IPS-18c (cell line): ENCODE data around the gene CPTP.

Source experiments
- H3K4me3 ChIP-seq: 2 replicates; pipeline ENCODE4 v1.7.0; 2013; ENCODE audit warnings: low read depth, mild to moderate bottlenecking, low read length, moderate library complexity; ENCODE audit not compliant: insufficient read depth
- H3K9me3 ChIP-seq: one replicate; pipeline ENCODE4 v1.6.1; 2013; ENCODE audit warnings: mild to moderate bottlenecking, low read length, moderate library complexity; ENCODE audit not compliant: control insufficient read depth, insufficient read depth

Gene CPTP

DNA sequence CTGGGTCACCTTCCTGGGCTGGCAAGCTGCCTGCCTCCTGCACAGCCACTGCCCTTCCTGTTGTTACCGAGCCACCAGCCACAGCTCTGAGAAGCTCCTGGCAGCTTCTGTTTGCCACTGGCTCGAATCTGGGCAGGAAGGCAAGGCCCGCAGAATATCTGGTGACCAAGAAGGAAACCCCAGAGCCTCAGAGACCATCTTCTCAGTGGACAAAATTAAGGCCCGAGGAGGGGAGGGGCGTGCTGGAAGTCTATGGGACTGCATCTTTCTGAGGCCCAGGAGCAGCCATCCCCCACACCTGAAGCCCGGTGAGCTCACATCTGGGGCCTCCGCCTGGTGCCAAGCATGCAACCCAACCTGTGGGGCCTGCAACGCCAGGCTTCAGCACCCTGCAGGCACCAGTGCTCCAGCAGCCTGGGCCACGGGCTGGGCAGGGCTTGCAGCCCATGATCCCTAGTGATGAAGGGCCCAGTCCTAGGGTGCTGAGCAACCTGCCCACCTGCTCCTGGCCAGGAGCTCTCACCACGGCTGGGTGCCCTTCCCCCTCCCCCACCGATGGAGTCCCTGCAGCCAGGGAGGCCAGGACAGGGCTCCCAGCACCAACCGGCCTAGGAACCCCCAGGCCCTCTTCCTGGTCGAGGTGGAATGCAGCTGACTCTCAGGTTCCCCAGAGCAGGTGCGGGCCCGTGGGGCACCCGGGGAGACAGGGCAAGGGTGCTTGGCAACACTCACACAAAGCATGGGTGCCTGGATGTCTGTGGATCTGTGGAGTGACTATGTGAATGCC, 879 bp downstream of the CPTP start:
- Histone ChIP-seq H3K9me3 (no peaks in the 10 kb centered on the region), H3K4me3 (peak overlapping the region; percentile 76)

DNA sequence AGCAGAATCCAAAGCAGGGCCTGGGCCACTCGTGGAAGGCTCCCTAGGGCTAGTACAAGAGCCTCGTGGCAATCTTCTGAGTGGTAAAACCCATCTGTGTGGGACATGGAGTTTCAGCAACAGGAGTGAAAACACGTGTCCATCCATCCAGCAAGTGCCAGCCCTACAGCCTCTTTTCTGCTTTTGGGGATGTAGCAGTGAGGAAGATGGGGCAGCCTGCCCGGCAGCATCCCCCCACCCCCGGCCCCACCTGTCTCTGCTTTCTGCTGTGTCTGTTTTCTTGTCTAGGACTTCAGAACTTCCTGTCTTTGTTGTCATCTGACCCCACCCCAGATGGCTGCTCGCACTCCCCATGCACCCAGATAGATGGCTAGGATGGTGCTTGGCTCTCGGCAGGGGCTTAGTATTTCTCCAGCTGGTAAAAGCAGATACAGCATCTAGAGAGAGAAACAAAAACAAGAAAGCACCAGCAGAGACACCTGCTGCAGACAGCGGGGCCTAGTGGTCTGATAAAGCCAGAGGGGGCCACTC, 1.5 kb downstream of the CPTP start:
- H3K4me3 ChIP-seq: no peak overlapping the region

DNA sequence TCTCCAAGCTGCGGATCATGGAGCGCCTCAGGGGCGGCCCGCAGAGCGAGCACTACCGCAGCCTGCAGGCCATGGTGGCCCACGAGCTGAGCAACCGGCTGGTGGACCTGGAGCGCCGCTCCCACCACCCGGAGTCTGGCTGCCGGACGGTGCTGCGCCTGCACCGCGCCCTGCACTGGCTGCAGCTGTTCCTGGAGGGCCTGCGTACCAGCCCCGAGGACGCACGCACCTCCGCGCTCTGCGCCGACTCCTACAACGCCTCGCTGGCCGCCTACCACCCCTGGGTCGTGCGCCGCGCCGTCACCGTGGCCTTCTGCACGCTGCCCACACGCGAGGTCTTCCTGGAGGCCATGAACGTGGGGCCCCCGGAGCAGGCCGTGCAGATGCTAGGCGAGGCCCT, 2.7 kb downstream of the CPTP start:
- Histone ChIP-seq H3K4me3 (no peak overlapping the region), H3K9me3 (no peaks in the 10 kb centered on the region)

More for the DNA sequence above, 1.5 kb downstream of the CPTP start:
- H3K9me3 ChIP-seq: no peaks in the 10 kb centered on the region

DNA sequence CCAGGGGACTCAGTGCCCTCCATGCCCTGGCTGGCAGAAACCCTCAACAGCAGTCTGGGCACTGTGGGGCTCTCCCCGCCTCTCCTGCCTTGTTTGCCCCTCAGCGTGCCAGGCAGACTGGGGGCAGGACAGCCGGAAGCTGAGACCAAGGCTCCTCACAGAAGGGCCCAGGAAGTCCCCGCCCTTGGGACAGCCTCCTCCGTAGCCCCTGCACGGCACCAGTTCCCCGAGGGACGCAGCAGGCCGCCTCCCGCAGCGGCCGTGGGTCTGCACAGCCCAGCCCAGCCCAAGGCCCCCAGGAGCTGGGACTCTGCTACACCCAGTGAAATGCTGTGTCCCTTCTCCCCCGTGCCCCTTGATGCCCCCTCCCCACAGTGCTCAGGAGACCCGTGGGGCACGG, 3.7 kb downstream of the CPTP start:
- H3K4me3 ChIP-seq: no peak overlapping the region
- no peaks in the 10 kb centered on the region for H3K9me3 ChIP-seq

DNA sequence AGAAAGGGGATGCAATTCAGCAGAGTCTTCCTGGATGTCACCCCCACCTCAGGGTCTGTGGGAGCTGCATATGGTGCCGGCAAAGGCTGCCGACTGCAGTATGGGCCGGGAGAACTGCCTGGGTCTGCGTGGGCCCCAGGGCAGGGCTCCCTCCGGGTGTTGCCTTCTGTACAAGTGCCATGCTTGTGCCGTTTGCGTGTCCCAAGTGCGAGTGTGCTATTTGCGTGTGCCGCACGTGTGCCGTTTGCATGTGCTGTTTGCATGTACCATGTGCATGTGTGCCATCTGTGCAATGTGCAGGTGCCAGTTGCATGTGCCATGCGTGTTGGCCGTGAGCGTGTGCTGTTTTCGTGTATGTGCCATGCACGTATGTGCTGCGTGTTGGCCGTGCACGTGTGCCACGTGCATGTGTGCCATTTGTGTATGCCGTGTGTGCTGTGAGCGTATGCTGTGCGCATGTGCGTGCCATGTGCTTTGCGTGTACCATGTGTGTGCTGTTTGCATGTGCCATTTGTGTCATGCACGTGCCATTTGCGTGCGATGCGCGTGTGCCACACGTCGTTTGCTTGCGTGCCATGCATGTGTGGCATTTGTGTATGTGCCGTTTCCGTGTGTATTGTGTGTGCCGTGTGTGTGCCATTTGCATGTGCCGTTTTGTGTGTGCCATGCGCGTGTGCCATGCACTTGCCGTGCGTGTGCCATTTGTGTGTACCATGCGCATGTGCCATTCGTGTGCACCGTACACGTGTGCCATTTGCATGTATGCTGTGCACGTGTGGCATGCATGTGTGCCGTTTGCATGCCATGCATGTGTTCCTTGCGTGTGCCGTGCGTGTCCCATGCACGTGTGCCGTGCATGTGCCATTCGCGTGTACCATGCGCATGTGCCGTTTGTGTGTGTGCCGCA, 5.0 kb downstream of the CPTP start:
- Histone ChIP-seq H3K9me3 (no peaks in the 10 kb centered on the region), H3K4me3 (no peak overlapping the region)

DNA sequence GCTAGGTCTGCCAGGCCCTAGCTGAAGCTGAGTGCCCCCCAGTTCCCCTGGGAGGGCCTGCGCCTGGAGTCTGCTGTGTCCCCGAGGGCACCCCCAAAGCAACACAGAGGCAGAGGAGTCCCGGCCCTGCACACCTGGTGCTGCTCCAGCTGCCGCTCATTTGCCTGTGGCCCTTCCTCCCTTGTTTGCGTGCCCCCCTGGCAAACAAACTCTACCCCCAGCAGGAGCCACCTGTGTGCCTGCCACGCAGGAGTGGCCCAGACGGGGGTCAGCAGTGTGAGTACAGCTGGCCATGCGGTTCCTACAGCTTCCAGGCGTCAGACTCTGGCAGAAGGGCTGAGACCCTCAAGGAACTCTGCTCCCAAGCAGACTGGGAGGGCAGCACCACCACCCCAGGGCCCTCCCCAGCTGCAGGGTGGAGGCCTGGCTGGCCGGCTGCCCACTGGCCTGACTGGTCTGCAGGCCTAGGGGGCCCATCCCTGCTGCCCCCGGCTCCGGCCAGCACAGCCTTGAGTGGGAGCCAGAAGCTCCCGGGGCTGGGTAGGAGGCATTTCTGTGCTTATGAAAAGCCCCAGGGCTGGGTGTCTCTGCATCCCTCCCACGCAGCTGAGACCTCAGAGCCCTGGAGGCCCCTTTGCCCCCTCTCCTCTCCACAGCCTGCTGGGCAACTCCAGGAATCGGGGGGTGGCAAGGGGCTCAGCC, 5.9 kb downstream of the CPTP start:
- H3K4me3 ChIP-seq: no peak overlapping the region
- no peaks in the 10 kb centered on the region for H3K9me3 ChIP-seq

DNA sequence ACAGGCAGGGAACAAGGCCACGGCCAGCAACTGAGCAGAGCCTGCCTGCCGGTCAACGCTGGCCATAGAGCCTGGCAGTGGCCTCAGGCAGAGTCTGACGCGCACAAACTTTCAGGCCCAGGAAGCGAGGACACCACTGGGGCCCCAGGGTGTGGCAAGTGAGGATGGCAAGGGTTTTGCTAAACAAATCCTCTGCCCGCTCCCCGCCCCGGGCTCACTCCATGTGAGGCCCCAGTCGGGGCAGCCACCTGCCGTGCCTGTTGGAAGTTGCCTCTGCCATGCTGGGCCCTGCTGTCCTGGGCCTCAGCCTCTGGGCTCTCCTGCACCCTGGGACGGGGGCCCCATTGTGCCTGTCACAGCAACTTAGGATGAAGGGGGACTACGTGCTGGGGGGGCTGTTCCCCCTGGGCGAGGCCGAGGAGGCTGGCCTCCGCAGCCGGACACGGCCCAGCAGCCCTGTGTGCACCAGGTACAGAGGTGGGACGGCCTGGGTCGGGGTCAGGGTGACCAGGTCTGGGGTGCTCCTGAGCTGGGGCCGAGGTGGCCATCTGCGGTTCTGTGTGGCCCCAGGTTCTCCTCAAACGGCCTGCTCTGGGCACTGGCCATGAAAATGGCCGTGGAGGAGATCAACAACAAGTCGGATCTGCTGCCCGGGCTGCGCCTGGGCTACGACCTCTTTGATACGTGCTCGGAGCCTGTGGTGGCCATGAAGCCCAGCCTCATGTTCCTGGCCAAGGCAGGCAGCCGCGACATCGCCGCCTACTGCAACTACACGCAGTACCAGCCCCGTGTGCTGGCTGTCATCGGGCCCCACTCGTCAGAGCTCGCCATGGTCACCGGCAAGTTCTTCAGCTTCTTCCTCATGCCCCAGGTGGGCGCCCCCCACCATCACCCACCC, 6.7 kb downstream of the CPTP start, which contains the start of gene TAS1R3:
TAS1R3 (plus strand) TSS at position 213 of the 898 bp plus-strand sequence; CDS start at position 279, 66 bp downstream.
- H3K4me3 ChIP-seq: no peak within 1 kb of the TSS
- no peaks in the 10 kb centered on the region for H3K9me3 ChIP-seq

DNA sequence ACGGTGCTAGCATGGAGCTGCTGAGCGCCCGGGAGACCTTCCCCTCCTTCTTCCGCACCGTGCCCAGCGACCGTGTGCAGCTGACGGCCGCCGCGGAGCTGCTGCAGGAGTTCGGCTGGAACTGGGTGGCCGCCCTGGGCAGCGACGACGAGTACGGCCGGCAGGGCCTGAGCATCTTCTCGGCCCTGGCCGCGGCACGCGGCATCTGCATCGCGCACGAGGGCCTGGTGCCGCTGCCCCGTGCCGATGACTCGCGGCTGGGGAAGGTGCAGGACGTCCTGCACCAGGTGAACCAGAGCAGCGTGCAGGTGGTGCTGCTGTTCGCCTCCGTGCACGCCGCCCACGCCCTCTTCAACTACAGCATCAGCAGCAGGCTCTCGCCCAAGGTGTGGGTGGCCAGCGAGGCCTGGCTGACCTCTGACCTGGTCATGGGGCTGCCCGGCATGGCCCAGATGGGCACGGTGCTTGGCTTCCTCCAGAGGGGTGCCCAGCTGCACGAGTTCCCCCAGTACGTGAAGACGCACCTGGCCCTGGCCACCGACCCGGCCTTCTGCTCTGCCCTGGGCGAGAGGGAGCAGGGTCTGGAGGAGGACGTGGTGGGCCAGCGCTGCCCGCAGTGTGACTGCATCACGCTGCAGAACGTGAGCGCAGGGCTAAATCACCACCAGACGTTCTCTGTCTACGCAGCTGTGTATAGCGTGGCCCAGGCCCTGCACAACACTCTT, 7.6 kb downstream of the CPTP start:
- H3K4me3 ChIP-seq: no peak overlapping the region
- no peaks in the 10 kb centered on the region for H3K9me3 ChIP-seq

DNA sequence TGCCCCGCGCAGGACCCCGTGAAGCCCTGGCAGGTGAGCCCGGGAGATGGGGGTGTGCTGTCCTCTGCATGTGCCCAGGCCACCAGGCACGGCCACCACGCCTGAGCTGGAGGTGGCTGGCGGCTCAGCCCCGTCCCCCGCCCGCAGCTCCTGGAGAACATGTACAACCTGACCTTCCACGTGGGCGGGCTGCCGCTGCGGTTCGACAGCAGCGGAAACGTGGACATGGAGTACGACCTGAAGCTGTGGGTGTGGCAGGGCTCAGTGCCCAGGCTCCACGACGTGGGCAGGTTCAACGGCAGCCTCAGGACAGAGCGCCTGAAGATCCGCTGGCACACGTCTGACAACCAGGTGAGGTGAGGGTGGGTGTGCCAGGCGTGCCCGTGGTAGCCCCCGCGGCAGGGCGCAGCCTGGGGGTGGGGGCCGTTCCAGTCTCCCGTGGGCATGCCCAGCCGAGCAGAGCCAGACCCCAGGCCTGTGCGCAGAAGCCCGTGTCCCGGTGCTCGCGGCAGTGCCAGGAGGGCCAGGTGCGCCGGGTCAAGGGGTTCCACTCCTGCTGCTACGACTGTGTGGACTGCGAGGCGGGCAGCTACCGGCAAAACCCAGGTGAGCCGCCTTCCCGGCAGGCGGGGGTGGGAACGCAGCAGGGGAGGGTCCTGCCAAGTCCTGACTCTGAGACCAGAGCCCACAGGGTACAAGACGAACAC, 8.3 kb downstream of the CPTP start:
- no peak overlapping the region for H3K4me3 ChIP-seq
- H3K9me3 ChIP-seq: no peaks in the 10 kb centered on the region

DNA sequence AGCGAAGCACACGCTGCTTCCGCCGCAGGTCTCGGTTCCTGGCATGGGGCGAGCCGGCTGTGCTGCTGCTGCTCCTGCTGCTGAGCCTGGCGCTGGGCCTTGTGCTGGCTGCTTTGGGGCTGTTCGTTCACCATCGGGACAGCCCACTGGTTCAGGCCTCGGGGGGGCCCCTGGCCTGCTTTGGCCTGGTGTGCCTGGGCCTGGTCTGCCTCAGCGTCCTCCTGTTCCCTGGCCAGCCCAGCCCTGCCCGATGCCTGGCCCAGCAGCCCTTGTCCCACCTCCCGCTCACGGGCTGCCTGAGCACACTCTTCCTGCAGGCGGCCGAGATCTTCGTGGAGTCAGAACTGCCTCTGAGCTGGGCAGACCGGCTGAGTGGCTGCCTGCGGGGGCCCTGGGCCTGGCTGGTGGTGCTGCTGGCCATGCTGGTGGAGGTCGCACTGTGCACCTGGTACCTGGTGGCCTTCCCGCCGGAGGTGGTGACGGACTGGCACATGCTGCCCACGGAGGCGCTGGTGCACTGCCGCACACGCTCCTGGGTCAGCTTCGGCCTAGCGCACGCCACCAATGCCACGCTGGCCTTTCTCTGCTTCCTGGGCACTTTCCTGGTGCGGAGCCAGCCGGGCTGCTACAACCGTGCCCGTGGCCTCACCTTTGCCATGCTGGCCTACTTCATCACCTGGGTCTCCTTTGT, 9.1 kb downstream of the CPTP start:
- no peaks in the 10 kb centered on the region for H3K9me3 ChIP-seq
- no peak overlapping the region for H3K4me3 ChIP-seq

DNA sequence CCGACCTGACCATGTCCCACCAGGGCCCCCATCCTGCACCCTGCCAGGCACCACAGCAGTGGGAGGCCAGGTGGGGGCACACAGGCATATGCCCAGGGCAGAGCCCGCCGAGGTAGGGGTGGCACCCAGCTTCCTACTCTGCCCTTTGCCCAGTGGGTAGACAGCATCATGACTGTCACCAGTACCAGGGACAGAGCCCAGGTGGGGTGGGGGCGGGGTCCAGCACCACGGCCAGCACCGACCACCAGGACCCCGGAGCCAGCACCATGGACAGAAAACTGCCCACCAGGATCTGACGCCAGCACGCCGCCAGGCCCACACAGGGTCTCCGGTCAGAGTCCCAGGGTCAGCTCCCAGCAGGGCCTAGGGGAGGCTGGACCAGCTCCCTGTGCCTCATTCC, 10.2 kb downstream of the CPTP start:
- H3K4me3 ChIP-seq: no peak overlapping the region

DNA sequence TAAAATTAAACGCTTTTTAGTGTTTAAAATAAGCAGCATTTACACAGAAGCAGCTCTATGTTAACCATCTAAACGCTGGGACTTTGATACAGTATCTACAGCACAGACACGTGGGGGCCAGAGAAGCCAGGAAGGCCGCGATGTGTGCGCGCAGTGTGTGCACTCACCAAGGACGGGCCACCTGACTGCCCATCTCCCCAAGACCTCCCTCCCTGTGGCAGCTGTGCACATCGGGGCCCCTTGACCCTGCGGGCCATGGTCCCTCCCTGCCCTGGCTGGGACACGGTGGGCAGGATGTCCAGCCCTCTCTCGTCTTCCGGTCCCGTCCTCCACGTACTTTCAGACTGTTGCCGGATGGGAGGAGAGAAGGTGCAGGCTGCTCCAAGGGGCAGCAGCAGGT, 10.7 kb downstream of the CPTP start:
- Histone ChIP-seq H3K9me3 (no peaks in the 10 kb centered on the region), H3K4me3 (no peak overlapping the region)

More for the DNA sequence above, 10.2 kb downstream of the CPTP start:
- H3K9me3 ChIP-seq: no peaks in the 10 kb centered on the region

DNA sequence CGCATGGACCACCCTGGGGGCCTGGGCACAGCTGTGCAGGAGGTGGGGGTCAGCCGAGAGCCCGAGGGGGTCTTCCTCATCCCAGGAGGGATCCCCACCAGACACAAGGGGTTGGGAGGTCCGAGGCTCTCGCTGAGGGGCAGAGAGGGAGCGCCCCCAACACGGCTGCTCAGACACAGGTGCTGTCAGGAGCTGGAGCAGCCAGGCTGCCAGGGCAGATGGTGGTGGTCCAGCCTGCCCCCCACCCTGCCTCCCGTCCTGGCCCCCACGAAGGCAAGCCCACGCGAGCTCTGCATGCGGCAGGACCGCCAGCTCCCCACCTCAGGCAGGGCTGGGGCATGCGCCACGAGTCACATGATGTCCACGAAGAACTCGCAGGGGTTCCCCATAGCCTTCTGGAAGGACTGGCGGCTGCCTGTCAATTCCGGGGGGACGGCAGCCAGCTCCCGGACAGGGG, 11.2 kb downstream of the CPTP start:
- Histone ChIP-seq H3K4me3 (no peak overlapping the region), H3K9me3 (no peaks in the 10 kb centered on the region)

DNA sequence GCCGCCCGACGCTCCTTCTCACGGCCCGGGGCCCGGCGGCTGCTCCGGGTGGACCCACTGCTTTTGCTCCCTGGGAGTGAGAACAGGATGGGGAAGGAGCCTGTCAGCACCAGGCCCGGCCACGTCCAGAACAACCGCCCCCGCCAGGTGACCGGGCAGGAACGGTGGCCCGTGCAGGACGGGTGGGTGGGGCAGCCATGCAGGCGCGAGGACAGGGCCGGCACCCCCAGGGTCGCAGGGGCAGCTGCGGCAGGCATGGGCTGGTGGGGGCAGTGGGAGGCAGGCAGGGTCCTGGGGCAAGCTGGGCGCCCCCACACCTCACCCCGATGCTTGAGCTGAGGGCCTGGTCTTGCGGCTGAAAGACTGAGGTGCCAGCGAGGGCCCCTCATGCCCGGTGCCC, 11.8 kb downstream of the CPTP start:
- H3K4me3 ChIP-seq: no peak overlapping the region

More for the DNA sequence above, 11.8 kb downstream of the CPTP start:
- H3K9me3 ChIP-seq: no peaks in the 10 kb centered on the region
